HG03575 (cell line): ENCODE measurements around the gene GJD3.

Experiments
- ATAC-seq: cut with Tn5 transposase; IDR thresholded peaks from one replicate; pipeline ENCODE4 v1.9.1; 2021; ENCODE audit not compliant: unreplicated experiment, insufficient number of reproducible peaks, low FRiP score; ENCODE audit errors: extremely low read depth

GJD3 gene

GRCh38 chr17:40354221-40355122 is 10.1 kb downstream of the GJD3 start:
- ATAC-seq: no peak

- ATAC-seq: no peak
These were observed 11.7 kb downstream of the GJD3 start for GRCh38 chr17:40352779-40353394.

DNA sequence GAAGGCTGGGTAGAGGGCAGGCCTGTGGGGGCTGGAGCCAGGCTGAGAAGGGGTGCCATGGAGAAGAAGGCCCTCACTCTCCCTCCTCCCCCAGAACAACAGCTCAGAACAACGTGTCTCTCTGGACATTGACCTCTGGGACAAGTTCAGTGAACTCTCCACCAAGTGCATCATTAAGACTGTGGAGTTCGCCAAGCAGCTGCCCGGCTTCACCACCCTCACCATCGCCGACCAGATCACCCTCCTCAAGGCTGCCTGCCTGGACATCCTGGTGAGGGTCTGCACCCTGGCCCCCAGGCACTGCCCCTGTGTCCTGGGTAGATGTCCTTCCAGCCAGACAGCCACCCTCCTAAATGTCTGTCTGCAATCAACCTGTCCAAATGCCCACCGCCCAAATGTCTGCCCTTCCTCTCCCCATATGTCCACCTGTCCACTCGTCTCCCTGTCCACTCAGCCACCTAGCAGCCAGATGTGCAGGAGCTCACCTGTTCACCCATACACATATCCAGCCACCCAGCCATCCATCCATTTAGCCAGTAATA is 12.2 kb downstream of the GJD3 start:
- no peak for ATAC-seq

DNA sequence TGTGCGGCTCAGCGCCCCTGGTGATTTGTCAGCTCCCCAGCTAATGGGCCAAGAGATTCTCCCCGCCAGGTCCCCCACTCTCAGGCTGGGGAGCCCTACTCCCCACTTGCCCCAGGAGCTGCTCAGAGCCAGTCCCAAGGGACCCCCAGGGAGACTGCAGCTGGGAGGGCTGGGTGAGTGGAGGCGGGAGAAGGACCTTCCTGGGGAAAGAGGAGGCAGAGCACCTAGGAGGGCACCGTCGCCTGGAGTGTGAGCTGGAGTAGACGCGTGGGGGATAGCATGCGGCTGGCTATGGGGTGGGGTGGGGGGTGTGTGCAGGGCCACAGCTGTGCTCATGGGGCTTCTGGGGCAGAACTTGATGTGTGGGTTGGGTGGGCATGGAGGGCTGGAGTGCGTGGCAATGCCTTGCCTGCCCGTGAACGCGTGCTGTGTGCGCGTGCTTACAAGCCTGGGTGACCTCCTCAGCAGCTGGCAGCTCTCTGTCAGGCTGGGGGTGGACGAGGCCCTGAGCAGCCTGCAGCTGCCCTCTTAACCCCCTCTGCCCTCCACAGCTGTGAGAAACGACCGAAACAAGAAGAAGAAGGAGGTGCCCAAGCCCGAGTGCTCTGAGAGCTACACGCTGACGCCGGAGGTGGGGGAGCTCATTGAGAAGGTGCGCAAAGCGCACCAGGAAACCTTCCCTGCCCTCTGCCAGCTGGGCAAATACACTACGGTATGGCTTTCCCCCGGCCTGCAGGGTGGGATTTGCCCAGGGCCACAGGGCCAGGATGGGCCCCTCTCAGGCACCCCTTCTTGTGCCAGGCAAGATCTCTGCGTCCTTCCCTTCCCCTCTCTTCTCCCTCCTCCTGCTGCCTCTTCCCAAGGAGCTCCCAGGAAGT is 12.9 kb downstream of the GJD3 start:
- ATAC-seq: no peak

DNA sequence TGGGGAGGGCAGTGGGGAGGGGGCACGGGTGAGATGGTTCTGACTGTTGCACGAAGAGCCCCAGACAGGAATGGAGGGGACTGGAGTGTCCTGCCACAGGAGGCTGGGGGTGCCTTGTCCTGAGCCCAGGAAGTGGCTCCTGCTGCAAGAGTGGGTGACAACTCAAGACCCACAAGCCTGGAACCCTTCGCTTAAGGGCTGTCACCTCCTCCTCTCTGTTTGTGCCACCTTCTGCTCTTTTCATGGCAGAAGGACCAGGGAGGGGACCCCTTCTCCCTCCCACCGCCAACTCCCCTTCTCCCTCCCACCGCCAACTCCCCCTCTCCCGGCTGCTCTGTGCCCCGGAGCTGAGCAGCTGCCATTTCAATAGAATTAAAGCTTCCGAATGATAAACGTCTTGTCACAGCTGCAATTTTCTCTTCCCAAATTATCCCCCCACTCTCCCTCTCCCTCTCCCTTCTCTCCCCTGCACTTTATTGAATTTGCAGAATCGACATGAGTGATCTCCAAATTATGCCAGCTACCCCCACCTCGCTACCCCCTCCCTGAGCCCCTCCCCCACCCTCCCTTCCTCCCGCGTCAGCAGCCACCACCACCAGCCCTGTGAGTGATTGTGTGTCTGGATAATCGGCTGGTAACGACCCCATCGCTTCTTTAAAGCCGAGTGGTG is 13.7 kb downstream of the GJD3 start:
- no peak for ATAC-seq

DNA sequence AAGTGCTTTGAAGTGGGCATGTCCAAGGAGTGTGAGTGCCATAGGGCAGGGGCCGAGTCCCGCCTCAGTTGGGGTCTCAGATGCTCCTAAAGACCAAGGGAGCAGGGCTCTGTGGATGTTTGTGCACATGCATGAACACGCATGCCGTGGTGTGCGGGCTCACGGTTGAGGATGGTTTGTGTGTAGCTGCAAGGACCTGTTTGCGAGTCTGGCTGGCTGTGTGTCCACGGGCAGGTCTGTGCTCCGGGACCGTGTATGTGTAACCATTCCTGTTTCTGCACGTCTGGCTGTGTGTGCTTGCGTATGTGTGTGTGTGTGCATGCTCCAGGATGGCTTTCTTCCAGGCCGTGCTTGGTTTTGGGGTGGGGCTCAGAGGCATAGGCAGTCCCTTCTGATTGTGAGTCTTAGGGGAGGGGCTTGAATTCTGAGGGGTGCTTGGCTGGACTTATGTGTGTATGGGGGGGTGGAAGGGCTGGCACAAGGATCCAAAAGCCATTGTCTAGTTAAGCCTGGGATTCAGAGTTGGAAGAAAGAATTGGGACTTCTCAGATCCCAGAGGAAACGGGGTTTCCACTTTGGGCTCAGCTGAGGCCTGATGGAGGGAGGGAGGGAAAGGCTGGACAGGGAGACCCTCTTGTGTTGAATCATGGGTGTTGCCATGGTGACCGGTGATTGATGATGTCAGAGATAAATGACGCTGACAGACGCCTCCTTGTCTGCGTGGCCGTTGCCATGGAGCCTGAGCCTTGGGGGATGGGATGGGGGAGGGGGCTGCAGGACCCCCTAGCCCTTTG is 14.4 kb downstream of the GJD3 start:
- ATAC-seq: no peak

- ATAC-seq: no peak
These were observed 15.1 kb downstream of the GJD3 start for GRCh38 chr17:40349477-40349894.

- ATAC-seq: no peak
These were observed 15.7 kb downstream of the GJD3 start for GRCh38 chr17:40348562-40349476.

DNA sequence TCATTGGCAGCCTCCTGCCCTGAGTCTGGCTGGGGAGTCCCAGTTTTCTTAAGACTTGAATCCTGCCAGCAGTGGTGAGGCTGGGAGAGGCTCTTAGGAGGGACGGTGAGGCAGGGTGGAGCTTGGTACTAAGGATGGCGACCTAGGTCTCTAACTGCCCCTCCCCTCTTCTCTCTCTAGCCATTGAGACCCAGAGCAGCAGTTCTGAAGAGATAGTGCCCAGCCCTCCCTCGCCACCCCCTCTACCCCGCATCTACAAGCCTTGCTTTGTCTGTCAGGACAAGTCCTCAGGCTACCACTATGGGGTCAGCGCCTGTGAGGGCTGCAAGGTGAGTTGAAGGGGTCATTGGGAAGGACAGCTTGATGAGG is 16.4 kb downstream of the GJD3 start:
- no peak for ATAC-seq

DNA sequence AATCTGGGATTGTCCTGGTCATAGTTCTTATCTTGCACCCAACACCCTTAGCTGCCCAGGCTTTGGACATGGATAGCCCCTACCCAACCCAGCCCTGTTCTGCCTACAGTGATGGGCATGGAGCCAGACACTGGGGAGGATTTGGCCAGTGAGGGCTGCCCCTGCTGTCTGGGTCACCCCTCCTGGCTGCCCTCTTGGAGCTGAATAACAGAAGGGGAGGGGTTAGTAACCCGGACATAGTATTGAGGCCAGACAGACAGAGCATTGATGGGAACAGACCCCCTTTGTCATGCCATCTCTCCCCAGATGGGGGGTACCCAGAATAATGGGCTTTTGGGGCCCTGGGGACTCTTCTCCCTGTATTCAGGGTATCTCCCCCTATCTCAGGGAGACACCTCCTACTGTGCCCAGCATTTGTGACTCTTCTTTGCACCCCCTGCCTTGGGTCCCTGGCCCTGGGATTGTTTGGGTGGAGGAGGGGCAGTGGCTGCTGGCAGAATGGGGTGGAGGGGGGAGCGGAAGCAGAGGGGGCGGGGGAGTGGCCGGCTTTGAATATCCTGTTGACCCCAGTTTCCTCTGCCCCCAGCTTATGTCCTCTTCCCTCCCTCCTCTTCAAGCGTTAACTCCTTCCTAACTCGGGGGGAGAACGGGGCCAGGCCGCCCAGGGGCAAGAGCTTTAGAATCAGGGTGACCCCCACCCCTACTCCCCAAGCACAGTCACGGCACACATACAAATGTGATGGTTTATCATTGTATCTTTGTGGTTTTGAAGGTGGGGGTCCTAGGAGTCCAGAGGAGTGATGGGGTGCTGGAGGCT is 17.0 kb downstream of the GJD3 start:
- ATAC-seq: no peak

- no peak for ATAC-seq
These were observed 17.8 kb downstream of the GJD3 start for GRCh38 chr17:40346765-40347158.

GRCh38 chr17:40345994-40346764 is 18.4 kb downstream of the GJD3 start:
- ATAC-seq: no peak

GRCh38 chr17:40345161-40345993 is 19.2 kb downstream of the GJD3 start:
- no peak for ATAC-seq

GRCh38 chr17:40344421-40345160 is 19.9 kb downstream of the GJD3 start:
- ATAC-seq: no peak
